Spleen (tissue), 7 donors: ENCODE results near the gene MEGF8.

Source experiments
- POLR2AphosphoS5 ChIP-seq, 3 donors: sonication (generic); formaldehyde crosslinking; IDR thresholded peaks; one replicate each; pipeline ENCODE4 v1.5.1; 2017; ENCODE audit warnings: antibody characterized with exemption in 3 of 3
- TF ChIP-seq, protein P1 (sequence below), 11 experiments: fragments of 200-600 bp in 7 of 11; fragments of 450-650 bp in 4 of 11; sonication (generic) in 4 of 11; IDR thresholded peaks in 8 of 11; conservative IDR thresholded peaks in 3 of 11; 1 replicate in 7 of 11; 2 replicates in 4 of 11; pipeline versions ENCODE4 v1.4.0 to v1.8.0; 2016 to 2021; ENCODE audit warnings: antibody characterized with exemption in 11 of 11, inconsistent platforms in 4 of 11, mild to moderate bottlenecking in 1 of 11
- donor health status: DM: no; HTN: no; CAD: no; lungs with moderate emphysema.
- donor health status: DM: no; HTN: no; CAD: no.
- donor health status: DM: no; HTN: no; CAD: no.

- TF ChIP-seq, protein P1, sequence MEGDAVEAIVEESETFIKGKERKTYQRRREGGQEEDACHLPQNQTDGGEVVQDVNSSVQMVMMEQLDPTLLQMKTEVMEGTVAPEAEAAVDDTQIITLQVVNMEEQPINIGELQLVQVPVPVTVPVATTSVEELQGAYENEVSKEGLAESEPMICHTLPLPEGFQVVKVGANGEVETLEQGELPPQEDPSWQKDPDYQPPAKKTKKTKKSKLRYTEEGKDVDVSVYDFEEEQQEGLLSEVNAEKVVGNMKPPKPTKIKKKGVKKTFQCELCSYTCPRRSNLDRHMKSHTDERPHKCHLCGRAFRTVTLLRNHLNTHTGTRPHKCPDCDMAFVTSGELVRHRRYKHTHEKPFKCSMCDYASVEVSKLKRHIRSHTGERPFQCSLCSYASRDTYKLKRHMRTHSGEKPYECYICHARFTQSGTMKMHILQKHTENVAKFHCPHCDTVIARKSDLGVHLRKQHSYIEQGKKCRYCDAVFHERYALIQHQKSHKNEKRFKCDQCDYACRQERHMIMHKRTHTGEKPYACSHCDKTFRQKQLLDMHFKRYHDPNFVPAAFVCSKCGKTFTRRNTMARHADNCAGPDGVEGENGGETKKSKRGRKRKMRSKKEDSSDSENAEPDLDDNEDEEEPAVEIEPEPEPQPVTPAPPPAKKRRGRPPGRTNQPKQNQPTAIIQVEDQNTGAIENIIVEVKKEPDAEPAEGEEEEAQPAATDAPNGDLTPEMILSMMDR (IDR thresholded peaks at IDR 0.05 in 8 of 11, conservative IDR thresholded peaks at IDR 0.05 in 3 of 11): no peak
- peak in 1 of 3 donors; percentile 21 for TF ChIP-seq POLR2AphosphoS5 (IDR thresholded peaks at IDR 0.05)
Measured at GRCh38 chr19:42278452-42279154, 46.8 kb upstream of the MEGF8 start.
